ENCODE data around the gene TYRO3.
A peak's percentile ranks its signal among the peaks of the same experiment; 100 is the strongest.
"Not testable (repeated sequence)": the region's sequence is repeated elsewhere in the genome, so short reads cannot be mapped to it uniquely, and the experiment has no call there.

The TYRO3 gene

GRCh38 chr15:41554915-41555314 is 4.1 kb upstream of the TYRO3 start:
- DNase-seq: no peak

- DNase-seq: no peak
Observed at GRCh38 chr15:41556677-41557076, 2.3 kb upstream of the TYRO3 start.

DNA sequence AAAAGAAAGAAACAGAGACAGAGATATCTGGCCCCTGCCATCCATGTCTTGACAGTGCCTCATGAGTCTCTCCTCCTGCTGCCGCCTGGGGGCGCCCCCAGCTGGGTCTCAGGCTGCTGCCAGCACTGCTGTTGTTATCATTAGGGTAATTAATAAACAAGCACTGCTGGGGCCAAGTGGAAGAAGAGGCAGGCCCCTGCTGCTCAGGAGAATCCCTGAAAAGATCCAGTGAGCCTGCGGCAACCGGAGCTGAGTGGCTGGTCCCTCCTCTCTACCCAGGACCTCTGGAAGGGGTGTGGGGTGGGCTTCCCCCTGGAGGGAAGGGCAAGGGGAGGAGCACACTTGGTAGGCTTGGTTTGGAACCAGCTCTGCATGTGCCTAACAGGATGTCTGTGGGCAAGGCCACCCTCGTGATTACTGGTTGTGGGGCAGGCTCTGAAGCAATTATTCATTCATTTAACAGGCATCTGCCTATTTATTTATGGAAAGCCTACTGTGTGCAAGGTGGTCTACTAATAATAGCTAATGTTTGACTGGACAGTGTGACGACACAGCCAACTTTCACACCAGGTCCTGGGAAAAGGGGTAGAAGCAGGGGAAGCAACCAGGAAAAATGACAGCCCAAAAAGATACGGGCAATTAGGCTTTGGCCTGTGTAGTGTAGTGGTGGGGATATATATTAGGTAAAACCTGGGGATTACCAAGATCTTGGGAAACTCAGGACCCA is 1.2 kb upstream of the TYRO3 start:
- DNase-seq: peak; percentile 76

- DNase-seq: peak; percentile 9
Observed at GRCh38 chr15:41559239-41559782, 299 bp downstream of the TYRO3 start.

GRCh38 chr15:41560572-41560874 is 1.5 kb downstream of the TYRO3 start:
- no peak for DNase-seq

GRCh38 chr15:41561104-41561776 is 2.2 kb downstream of the TYRO3 start:
- DNase-seq: no peak

- no peak for DNase-seq
Observed at GRCh38 chr15:41561777-41562145, 2.7 kb downstream of the TYRO3 start.

- DNase-seq: no peak
Observed at GRCh38 chr15:41562244-41562643, 3.2 kb downstream of the TYRO3 start.

- DNase-seq: no peak
Observed at GRCh38 chr15:41562784-41563198, 3.8 kb downstream of the TYRO3 start.

- DNase-seq: no peak
Observed at GRCh38 chr15:41564286-41564959, 5.4 kb downstream of the TYRO3 start.

DNA sequence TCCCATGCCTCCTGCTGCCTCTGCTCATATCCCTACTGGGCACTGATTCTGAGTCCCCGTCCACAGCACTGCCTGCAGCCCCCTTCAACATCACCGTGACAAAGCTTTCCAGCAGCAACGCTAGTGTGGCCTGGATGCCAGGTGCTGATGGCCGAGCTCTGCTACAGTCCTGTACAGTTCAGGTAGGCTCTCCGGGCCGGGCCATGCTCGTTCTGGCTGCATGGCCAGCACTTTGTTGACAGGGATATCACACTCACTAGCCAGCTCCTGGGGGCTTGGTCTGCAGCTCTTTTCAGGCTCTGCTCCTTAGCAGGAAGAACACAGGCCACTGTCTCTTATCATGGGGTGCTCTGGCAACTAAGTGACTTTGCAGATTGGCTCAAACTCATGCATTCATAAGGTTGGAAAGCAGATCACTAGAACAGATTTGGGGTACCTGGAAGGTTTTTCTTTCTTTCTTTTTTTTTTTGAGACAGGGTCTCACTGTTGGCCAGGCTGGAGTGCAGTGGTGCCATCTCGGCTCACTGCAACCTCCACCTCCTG is 6.0 kb downstream of the TYRO3 start:
- no peak for DNase-seq

DNA sequence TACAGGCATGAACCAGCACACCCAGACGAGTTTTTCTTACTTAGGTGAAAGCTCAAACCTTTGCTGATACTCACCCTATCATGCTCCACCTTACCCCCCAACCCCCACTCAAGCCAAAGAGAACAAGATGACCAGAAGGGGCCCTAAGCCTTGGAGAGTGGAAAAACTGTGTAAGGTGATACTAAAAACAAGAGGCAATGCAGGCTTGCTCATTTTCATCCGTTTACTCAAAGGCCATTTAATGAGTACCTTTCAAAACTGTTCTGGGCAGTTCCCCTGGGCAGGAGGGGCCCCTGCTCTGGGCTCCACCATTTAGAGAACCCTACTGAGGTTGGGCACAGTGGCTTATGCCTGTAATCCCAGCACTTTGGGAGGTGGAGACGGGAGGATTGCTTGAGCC is 6.7 kb downstream of the TYRO3 start:
- no peak for DNase-seq

GRCh38 chr15:41566121-41566885 is 7.3 kb downstream of the TYRO3 start:
- DNase-seq: no peak

DNA sequence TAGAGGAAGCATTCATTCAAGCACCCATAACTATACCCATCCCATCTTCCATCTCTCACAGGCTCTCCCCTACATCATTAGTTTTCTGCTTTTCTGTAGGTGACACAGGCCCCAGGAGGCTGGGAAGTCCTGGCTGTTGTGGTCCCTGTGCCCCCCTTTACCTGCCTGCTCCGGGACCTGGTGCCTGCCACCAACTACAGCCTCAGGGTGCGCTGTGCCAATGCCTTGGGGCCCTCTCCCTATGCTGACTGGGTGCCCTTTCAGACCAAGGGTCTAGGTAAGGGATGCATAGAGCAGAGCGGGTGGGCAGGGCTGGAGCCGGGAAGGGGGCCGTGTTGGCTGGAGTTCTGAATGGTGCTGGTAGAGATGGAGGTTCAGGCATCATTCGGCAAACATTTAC is 8.2 kb downstream of the TYRO3 start:
- DNase-seq: no peak

- no peak for DNase-seq
Observed at GRCh38 chr15:41567862-41568261, 8.8 kb downstream of the TYRO3 start.

GRCh38 chr15:41568350-41569017 is 9.5 kb downstream of the TYRO3 start:
- peak; percentile 18 for DNase-seq

GRCh38 chr15:41569232-41569631 is 10.2 kb downstream of the TYRO3 start:
- DNase-seq: not testable (repeated sequence)

DNA sequence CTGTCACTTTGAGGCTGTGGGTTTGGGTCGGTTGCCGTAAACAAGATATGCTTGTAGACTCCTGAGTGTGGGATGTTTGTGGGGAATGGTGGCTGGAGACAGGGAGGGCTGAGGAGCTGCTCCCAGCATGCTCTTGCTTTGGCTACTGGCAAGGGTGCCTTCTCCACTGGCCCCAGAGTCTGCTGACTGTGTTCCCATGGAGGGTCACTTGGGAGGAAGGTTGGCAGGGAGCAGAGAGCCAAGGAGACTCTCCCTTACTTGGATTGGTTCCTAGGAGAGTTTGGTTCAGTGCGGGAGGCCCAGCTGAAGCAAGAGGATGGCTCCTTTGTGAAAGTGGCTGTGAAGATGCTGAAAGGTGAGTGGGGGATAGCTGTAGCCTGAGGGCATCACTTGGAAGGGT is 11.8 kb downstream of the TYRO3 start:
- no peak for DNase-seq

- DNase-seq: no peak
Observed at GRCh38 chr15:41571948-41572347, 12.9 kb downstream of the TYRO3 start.

GRCh38 chr15:41572866-41573265 is 13.9 kb downstream of the TYRO3 start:
- no peak for DNase-seq

- DNase-seq: no peak
Observed at GRCh38 chr15:41573396-41573795, 14.4 kb downstream of the TYRO3 start.

DNA sequence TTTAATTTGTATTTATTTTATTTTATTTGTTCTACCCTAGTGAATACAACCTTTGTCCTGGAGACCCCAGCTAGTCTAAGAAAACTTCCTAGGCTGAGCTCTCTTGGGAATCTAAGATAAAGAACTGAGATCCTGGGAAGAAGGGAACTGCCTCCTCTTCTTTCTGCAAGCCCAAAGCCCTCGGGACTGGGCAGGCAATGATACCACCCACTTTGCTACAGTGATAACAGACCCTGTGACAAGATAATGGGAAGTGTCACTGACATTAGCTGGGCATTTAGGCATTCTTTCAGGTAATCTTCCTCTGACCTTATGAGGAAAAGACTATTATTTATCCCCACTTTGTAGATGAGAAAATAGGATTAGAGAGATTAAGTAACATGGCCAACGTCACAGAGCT is 15.1 kb downstream of the TYRO3 start:
- no peak for DNase-seq

All from EL (cell line).